NCI-H1105 (cell line): ENCODE measurements around the gene RPL19.

Source experiments
- DNase-seq: peaks from one replicate; lab custom pipeline; 2025; lab: John Stamatoyannopoulos, UW

RPL19 gene

GRCh38 chr17:39197380-39198185, 2.5 kb upstream of the RPL19 start, which contains the start of gene CACNB1:
Gene CACNB1 (minus strand): TSS chr17:39197669. CDS start chr17:39197495, 174 bp downstream.
- DNase-seq: peak; percentile 74

GRCh38 chr17:39198186-39198566, 1.9 kb upstream of the RPL19 start:
- DNase-seq: no peak

- DNase-seq: peak; percentile 84
Measured at GRCh38 chr17:39199820-39200069, 338 bp upstream of the RPL19 start.

GRCh38 chr17:39200957-39201510, 951 bp downstream of the RPL19 start:
- DNase-seq: no peak

GRCh38 chr17:39204245-39204644, 4.2 kb downstream of the RPL19 start:
- no peak for DNase-seq

- DNase-seq: no peak
Measured at GRCh38 chr17:39205112-39205526, 5.0 kb downstream of the RPL19 start.

GRCh38 chr17:39208136-39208535, 8.1 kb downstream of the RPL19 start:
- DNase-seq: no peak

GRCh38 chr17:39208893-39209292, 8.8 kb downstream of the RPL19 start:
- DNase-seq: no peak

- no peak for DNase-seq
Measured at GRCh38 chr17:39209317-39210092, 9.4 kb downstream of the RPL19 start.

- DNase-seq: no peak
Measured at GRCh38 chr17:39210093-39210434, 10.0 kb downstream of the RPL19 start.

- DNase-seq: no peak
Measured at GRCh38 chr17:39212195-39212810, 12.2 kb downstream of the RPL19 start.

GRCh38 chr17:39212841-39213480, 12.9 kb downstream of the RPL19 start:
- DNase-seq: no peak

- DNase-seq: no peak
Measured at GRCh38 chr17:39213852-39214251, 13.8 kb downstream of the RPL19 start.

- DNase-seq: no peak
Measured at GRCh38 chr17:39217734-39218369, 17.8 kb downstream of the RPL19 start.

GRCh38 chr17:39218906-39219305, 18.8 kb downstream of the RPL19 start:
- DNase-seq: no peak

GRCh38 chr17:39219647-39220154, 19.6 kb downstream of the RPL19 start:
- no peak for DNase-seq

GRCh38 chr17:39221572-39221971, 21.5 kb downstream of the RPL19 start:
- no peak for DNase-seq

- no peak for DNase-seq
Measured at GRCh38 chr17:39222151-39222550, 22.1 kb downstream of the RPL19 start.

GRCh38 chr17:39222866-39223834, 23.1 kb downstream of the RPL19 start:
- DNase-seq: no peak
